Mesenchymal stem cell (in vitro differentiated cells and primary cell): ENCODE data around the gene SDHA.
"Not testable (repeated sequence)": the region's sequence is repeated elsewhere in the genome, so short reads cannot be mapped to it uniquely, and the experiment has no call there.

Source experiments
- DNase-seq: peaks from one replicate; pipeline ENCODE4 v3.0.0-alpha.2; 2013
- H2AFZ ChIP-seq: one replicate; pipeline ENCODE4 v1.6.1; 2013; ENCODE audit warnings: low read depth, mild to moderate bottlenecking, control low read depth, inconsistent platforms, low read length, moderate library complexity
- H2AK5ac ChIP-seq: 2 replicates; pipeline ENCODE4 v1.6.1; 2013; ENCODE audit warnings: low read length, moderate library complexity, mild to moderate bottlenecking, inconsistent platforms; ENCODE audit not compliant: severe bottlenecking
- H2BK120ac ChIP-seq: one replicate; pipeline ENCODE4 v1.6.1; 2013; ENCODE audit warnings: low read depth, mild to moderate bottlenecking, inconsistent platforms, low read length, moderate library complexity
- H2BK12ac ChIP-seq, 2 experiments: one replicate each; pipeline ENCODE4 v1.6.1; 2013; ENCODE audit warnings: inconsistent platforms in 2 of 2, low read length in 2 of 2, mild to moderate bottlenecking in 2 of 2, moderate library complexity in 2 of 2, control low read depth in 1 of 2
- H2BK15ac ChIP-seq: one replicate; pipeline ENCODE4 v1.6.1; 2013; ENCODE audit warnings: mild to moderate bottlenecking, low read depth, inconsistent platforms; ENCODE audit not compliant: poor library complexity, severe bottlenecking
- H2BK5ac ChIP-seq: 2 replicates; pipeline ENCODE4 v1.6.1; 2013; ENCODE audit warnings: low read depth, mild to moderate bottlenecking, low read length, control low read depth, inconsistent platforms; ENCODE audit not compliant: poor library complexity, severe bottlenecking
- H3K14ac ChIP-seq, 2 experiments: one replicate each; pipeline ENCODE4 v1.6.1; 2013; ENCODE audit warnings: inconsistent platforms in 2 of 2, low read length in 2 of 2, control low read depth in 1 of 2, mild to moderate bottlenecking in 1 of 2, moderate library complexity in 1 of 2
- H3K18ac ChIP-seq, 2 experiments: one replicate each; pipeline ENCODE4 v1.6.1; 2013; ENCODE audit warnings: inconsistent platforms in 2 of 2, low read length in 2 of 2, control low read depth in 1 of 2, low read depth in 1 of 2, mild to moderate bottlenecking in 1 of 2
- H3K23ac ChIP-seq, 2 experiments: one replicate each; pipeline ENCODE4 v1.6.1; 2013; ENCODE audit warnings: inconsistent platforms in 2 of 2, low read length in 2 of 2, mild to moderate bottlenecking in 2 of 2, moderate library complexity in 2 of 2, control low read depth in 1 of 2
- H3K27ac ChIP-seq: 2 replicates; pipeline ENCODE4 v1.5.1; 2013; ENCODE audit warnings: mild to moderate bottlenecking, moderate library complexity, low read length, control low read depth, inconsistent platforms; ENCODE audit not compliant: poor library complexity, severe bottlenecking
- H3K27me3 ChIP-seq, 2 experiments: 2 replicates each; pipeline versions ENCODE4 v1.6.1 to v1.7.0; 2013; ENCODE audit warnings: low read length in 2 of 2, mild to moderate bottlenecking in 2 of 2, moderate library complexity in 2 of 2, control low read depth in 1 of 2, inconsistent platforms in 1 of 2; ENCODE audit not compliant: control insufficient read depth in 1 of 2, insufficient read depth in 1 of 2
- H3K36me3 ChIP-seq, 2 experiments: 2 replicates each; pipeline versions ENCODE4 v1.6.1 to v1.7.0; 2013; ENCODE audit warnings: low read length in 2 of 2, control low read depth in 1 of 2, inconsistent platforms in 1 of 2, low read depth in 1 of 2, mild to moderate bottlenecking in 1 of 2; ENCODE audit not compliant: insufficient read depth in 2 of 2, control insufficient read depth in 1 of 2
- H3K4ac ChIP-seq, 2 experiments: one replicate each; pipeline ENCODE4 v1.6.1; 2013; ENCODE audit warnings: inconsistent platforms in 2 of 2, low read length in 2 of 2, mild to moderate bottlenecking in 2 of 2, moderate library complexity in 2 of 2, control low read depth in 1 of 2, low read depth in 1 of 2
- H3K4me1 ChIP-seq: 2 replicates; pipeline ENCODE4 v1.6.1; 2013; ENCODE audit warnings: low read depth, low read length, control low read depth; ENCODE audit not compliant: control insufficient read depth, insufficient read depth
- H3K4me2 ChIP-seq: 2 replicates; pipeline ENCODE4 v1.6.1; 2013; ENCODE audit warnings: low read length, mild to moderate bottlenecking, inconsistent platforms; ENCODE audit not compliant: poor library complexity, severe bottlenecking
- H3K4me3 ChIP-seq, 2 experiments: 2 replicates each; pipeline versions ENCODE4 v1.5.1 to v1.7.0; 2013; ENCODE audit warnings: low read length in 2 of 2, mild to moderate bottlenecking in 2 of 2, control low read depth in 1 of 2, low read depth in 1 of 2; ENCODE audit not compliant: insufficient read depth in 1 of 2
- H3K79me1 ChIP-seq: replicated peaks from 2 replicates; pipeline ENCODE4 v1.6.1; 2013; ENCODE audit warnings: mild to moderate bottlenecking, control low read depth, low read length, inconsistent platforms; ENCODE audit not compliant: poor library complexity, severe bottlenecking
- H3K9ac ChIP-seq: 2 replicates; pipeline ENCODE4 v1.7.0; 2013; ENCODE audit warnings: mild to moderate bottlenecking, low read length, moderate library complexity
- H3K9me3 ChIP-seq: 2 replicates; pipeline ENCODE4 v1.7.0; 2013; ENCODE audit warnings: mild to moderate bottlenecking, low read length; ENCODE audit not compliant: control insufficient read depth
- H4K8ac ChIP-seq: one replicate; pipeline ENCODE4 v1.6.1; 2013; ENCODE audit warnings: inconsistent platforms, mild to moderate bottlenecking, low read length, moderate library complexity
- H4K91ac ChIP-seq: one replicate; pipeline ENCODE4 v1.6.1; 2013; ENCODE audit warnings: mild to moderate bottlenecking, low read length, inconsistent platforms
- WGBS: methylation state at CpG from one replicate; pipeline ENCODE4 v1.1.7; 2013; ENCODE audit warnings: mixed read lengths; 5-methylcytosine and 5-hydroxymethylcytosine counted together

Gene SDHA

GRCh38 chr5:225334-225733 is 7.2 kb downstream of the SDHA start:
- Histone ChIP-seq H2AK5ac (no peak overlapping the region), H3K9me3 (no peaks in the 10 kb centered on the region), H2AFZ (no peak overlapping the region), H3K9ac (no peak overlapping the region), H3K27ac (no peak overlapping the region), H3K23ac (no peak overlapping the region), H3K4me2 (no peak overlapping the region), H3K79me1 (peaks cover 21% of the 10 kb centered on the region), H3K36me3 (peaks cover 42 to 64% of the 10 kb centered on the region in 2 experiments), H2BK12ac (no peak overlapping the region), H2BK120ac (no peak overlapping the region), H4K91ac (no peak overlapping the region), H3K14ac (no peak overlapping the region), H3K27me3 (no peaks in the 10 kb centered on the region), H3K4ac (no peak overlapping the region), H3K18ac (no peak overlapping the region), H3K4me3 (no peak overlapping the region), H4K8ac (no peak overlapping the region), H2BK15ac (no peak overlapping the region), H3K4me1 (no peaks in the 10 kb centered on the region), H2BK5ac (no peak overlapping the region)
- no peak for DNase-seq
- 99% methylated on average over 14 of the region's 14 CpGs for WGBS

GRCh38 chr5:227375-227774 is 9.3 kb downstream of the SDHA start:
- H3K36me3 ChIP-seq: peaks cover 61 to 81% of the 10 kb centered on the region in 2 experiments
- peaks cover 28% of the 10 kb centered on the region for H3K79me1 ChIP-seq
- not testable (repeated sequence) for H3K4me2 ChIP-seq, H2BK15ac ChIP-seq, H3K27ac ChIP-seq, H3K4ac ChIP-seq, H2AFZ ChIP-seq, H3K23ac ChIP-seq, H2BK120ac ChIP-seq, H4K8ac ChIP-seq, H2BK5ac ChIP-seq, H3K27me3 ChIP-seq, H3K9me3 ChIP-seq, H2BK12ac ChIP-seq, H3K18ac ChIP-seq, H3K14ac ChIP-seq, H3K4me3 ChIP-seq, H2AK5ac ChIP-seq, DNase-seq, H3K9ac ChIP-seq, H3K4me1 ChIP-seq, H4K91ac ChIP-seq
- WGBS: 96% methylated on average over 11 of the region's 17 CpGs

- Histone ChIP-seq H3K4ac (no peak overlapping the region), H3K23ac (no peak overlapping the region), H2AK5ac (no peak overlapping the region), H3K18ac (no peak overlapping the region), H3K9me3 (no peaks in the 10 kb centered on the region), H3K27me3 (no peaks in the 10 kb centered on the region), H2BK5ac (no peak overlapping the region), H2AFZ (no peak overlapping the region), H4K91ac (no peak overlapping the region), H3K4me1 (no peaks in the 10 kb centered on the region), H3K27ac (no peak overlapping the region), H3K4me2 (no peak overlapping the region), H2BK12ac (no peak overlapping the region), H4K8ac (no peak overlapping the region), H3K9ac (no peak overlapping the region), H3K79me1 (peaks cover 28% of the 10 kb centered on the region), H2BK120ac (no peak overlapping the region), H3K14ac (no peak overlapping the region), H3K4me3 (no peak overlapping the region), H2BK15ac (no peak overlapping the region), H3K36me3 (peaks cover 68 to 93% of the 10 kb centered on the region in 2 experiments)
- no peak for DNase-seq
- 100% methylated on average over 1 of the region's 3 CpGs for WGBS
These were observed 10.8 kb downstream of the SDHA start for GRCh38 chr5:228886-229285.

- Histone ChIP-seq H4K91ac (no peak overlapping the region), H3K9ac (no peak overlapping the region), H2BK120ac (no peak overlapping the region), H3K14ac (no peak overlapping the region), H2BK5ac (no peak overlapping the region), H3K36me3 (peaks cover 62 to 90% of the 10 kb centered on the region in 2 experiments), H3K9me3 (no peaks in the 10 kb centered on the region), H2BK12ac (no peak overlapping the region), H2BK15ac (no peak overlapping the region), H2AK5ac (no peak overlapping the region), H4K8ac (no peak overlapping the region), H3K27me3 (no peaks in the 10 kb centered on the region), H3K4me1 (no peaks in the 10 kb centered on the region), H3K4ac (no peak overlapping the region), H3K27ac (no peak overlapping the region), H3K23ac (no peak overlapping the region), H3K4me3 (no peak overlapping the region), H3K18ac (no peak overlapping the region), H3K79me1 (peaks cover 17% of the 10 kb centered on the region), H3K4me2 (no peak overlapping the region), H2AFZ (no peak overlapping the region)
- WGBS: 98% methylated on average over 12 of the region's 14 CpGs
- no peak for DNase-seq
These were observed 12.6 kb downstream of the SDHA start for GRCh38 chr5:230711-231110.
